HepG2 (cell line): Measurements from ENCODE around the gene KIF2C. TPM values are rescaled to one million over a fixed set of nuclear protein-coding genes. Genes with fewer than 3 reads are reported as not detected.
A peak's percentile ranks its signal among the peaks of the same experiment; 100 is the strongest.

Experiments
- CENPX ChIP-seq: sonication (generic); formaldehyde crosslinking; IDR thresholded peaks from 2 replicates; pipeline ENCODE4 v1.9.0; 2021; ENCODE audit warnings: mild to moderate bottlenecking, missing genetic modification reagents, moderate library complexity
- FOXA3 ChIP-seq: IDR thresholded peaks from 2 replicates; pipeline ENCODE4 v1.6.1; 2016; ENCODE audit warnings: missing genetic modification reagents, missing compliant biosample characterization
- HBP1 ChIP-seq: IDR thresholded peaks from 2 replicates; pipeline ENCODE4 v1.6.1; 2016; ENCODE audit warnings: low read depth, control low read depth
- KLF15 ChIP-seq: sonication (generic); formaldehyde crosslinking; IDR thresholded peaks from 2 replicates; pipeline ENCODE4 v1.8.1; 2023; ENCODE audit warnings: borderline replicate concordance, mild to moderate bottlenecking, inconsistent platforms, missing genetic modification reagents, mixed read lengths
- MLXIP ChIP-seq: sonication (generic); formaldehyde crosslinking; IDR thresholded peaks from 2 replicates; pipeline ENCODE4 v1.9.0; 2021; ENCODE audit warnings: missing genetic modification reagents, borderline replicate concordance
- PBX3 ChIP-seq: sonication (generic); formaldehyde crosslinking; IDR thresholded peaks from 2 replicates; pipeline ENCODE4 v1.8.1; 2023; ENCODE audit warnings: missing genetic modification reagents, inconsistent platforms, borderline replicate concordance
- PHF5A ChIP-seq: IDR thresholded peaks from one replicate; pipeline ENCODE4 v1.6.1; 2018; ENCODE audit warnings: low read depth, missing genetic modification reagents; ENCODE audit not compliant: unreplicated experiment
- PRMT3 ChIP-seq: sonication (generic); formaldehyde crosslinking; IDR thresholded peaks from 2 replicates; pipeline ENCODE4 v1.8.1; 2022; ENCODE audit warnings: low read depth, mild to moderate bottlenecking, moderate library complexity, missing genetic modification reagents, borderline replicate concordance
- SP140L ChIP-seq: sonication (generic); formaldehyde crosslinking; IDR thresholded peaks from 2 replicates; pipeline ENCODE4 v1.4.0; 2020; ENCODE audit warnings: missing genetic modification reagents, borderline replicate concordance
- SP5 ChIP-seq: IDR thresholded peaks from 2 replicates; pipeline ENCODE4 v1.6.1; 2016; ENCODE audit warnings: low read depth, borderline replicate concordance
- ZBTB7A ChIP-seq: sonication (generic); formaldehyde crosslinking; IDR thresholded peaks from 2 replicates; pipeline ENCODE4 v1.8.0; 2022; ENCODE audit warnings: mild to moderate bottlenecking, missing genetic modification reagents
- ZKSCAN5 ChIP-seq: sonication (generic); formaldehyde crosslinking; IDR thresholded peaks from 2 replicates; pipeline ENCODE4 v1.5.1; 2020; ENCODE audit warnings: mild to moderate bottlenecking, missing genetic modification reagents
- ZKSCAN8 ChIP-seq: IDR thresholded peaks from 2 replicates; pipeline ENCODE4 v1.6.1; 2016; ENCODE audit warnings: borderline replicate concordance, missing genetic modification reagents, missing compliant biosample characterization
- ZNF10 ChIP-seq: sonication (generic); formaldehyde crosslinking; IDR thresholded peaks from 2 replicates; pipeline ENCODE4 v1.4.0; 2020; ENCODE audit warnings: mild to moderate bottlenecking, low read depth, missing genetic modification reagents, borderline replicate concordance
- ZNF124 ChIP-seq: sonication (generic); formaldehyde crosslinking; IDR thresholded peaks from 2 replicates; pipeline ENCODE4 v1.4.0; 2020; ENCODE audit warnings: missing genetic modification reagents
- ZNF143 ChIP-seq: sonication (generic); formaldehyde crosslinking; IDR thresholded peaks from 2 replicates; pipeline ENCODE4 v1.4.0; 2020; ENCODE audit warnings: missing genetic modification reagents
- ZNF275 ChIP-seq: sonication (generic); formaldehyde crosslinking; IDR thresholded peaks from 2 replicates; pipeline ENCODE4 v1.8.0; 2022; ENCODE audit warnings: missing genetic modification reagents, mild to moderate bottlenecking, inconsistent platforms, borderline replicate concordance
- ZNF333 ChIP-seq: sonication (generic); formaldehyde crosslinking; IDR thresholded peaks from 2 replicates; pipeline ENCODE4 v1.4.0; 2020; ENCODE audit warnings: mild to moderate bottlenecking, missing genetic modification reagents, borderline replicate concordance
- ZNF501 ChIP-seq: sonication (generic); formaldehyde crosslinking; IDR thresholded peaks from 2 replicates; pipeline ENCODE4 v1.5.1; 2020; ENCODE audit warnings: mild to moderate bottlenecking, moderate library complexity, missing genetic modification reagents
- ZNF770 ChIP-seq: sonication (generic); formaldehyde crosslinking; IDR thresholded peaks from 2 replicates; pipeline ENCODE4 v1.5.0; 2020; ENCODE audit warnings: mild to moderate bottlenecking, missing genetic modification reagents
- polyA plus RNA-seq, 8 experiments: library from polyadenylated mRNA; depleted of rRNA in 3 of 8; stranded (reverse) in 7 of 8; unstranded in 1 of 8; fragments of >200 nt; fragmentation: Illumina TruSeq in 4 of 8; extraction: Trizol in 4 of 8; gene quantifications; 2 replicates each; pipeline versions ENCODE4 v1.2.1 to v1.2.3, GENCODE V29; 2011 to 2016; ENCODE audit warnings: low read depth in 4 of 8, missing spikeins in 1 of 8, mixed read lengths in 1 of 8; ENCODE audit not compliant: insufficient read depth in 1 of 8
- total RNA-seq, 5 experiments: library from RNA; depleted of rRNA; stranded (reverse); fragments of >200 nt; fragmentation: Illumina TruSeq; extraction: Trizol; gene quantifications; 2 replicates each; pipeline ENCODE4 v1.2.3, GENCODE V29; 2016; ENCODE audit warnings: low read depth in 1 of 5

Gene KIF2C
- total and polyA plus RNA-seq, 2 of the 13 experiments (the other 11 are each of a cell fraction or from before 2014, with no cell fraction given): 29.7 to 53.7 TPM

GRCh38 chr1:44807364-44808062 lies 67.9 kb downstream of the KIF2C start (continued):
- TF ChIP-seq ZNF770 (CRISPR knock-in tag) (peak; percentile 67), PRMT3 (no peak), SP140L (CRISPR knock-in tag) (no peak), ZNF143 (peak; percentile 55; the same call in 1 of the 2 replicates), ZNF10 (CRISPR knock-in tag) (no peak), ZBTB7A (CRISPR knock-in tag) (peak; percentile 86; the same call in 1 of the 2 replicates), KLF15 (CRISPR knock-in tag) (no peak), ZNF124 (CRISPR knock-in tag) (no peak; the same call in 1 of the 2 replicates), ZKSCAN8 (CRISPR knock-in tag) (0 out of 2 replicates have a peak, but pooled peaks have one; percentile 8), PHF5A (peak; percentile 32), CENPX (CRISPR knock-in tag) (no peak), FOXA3 (CRISPR knock-in tag) (peak; percentile 72), ZNF501 (CRISPR knock-in tag) (peak; percentile 94), HBP1 (CRISPR knock-in tag) (peak; percentile 89), MLXIP (no peak), ZNF275 (CRISPR knock-in tag) (no peak), ZKSCAN5 (no peak), PBX3 (CRISPR knock-in tag) (no peak), SP5 (peak; percentile 95), ZNF333 (CRISPR knock-in tag) (no peak)
